ENCODE data around the gene FPR3.

DNA sequence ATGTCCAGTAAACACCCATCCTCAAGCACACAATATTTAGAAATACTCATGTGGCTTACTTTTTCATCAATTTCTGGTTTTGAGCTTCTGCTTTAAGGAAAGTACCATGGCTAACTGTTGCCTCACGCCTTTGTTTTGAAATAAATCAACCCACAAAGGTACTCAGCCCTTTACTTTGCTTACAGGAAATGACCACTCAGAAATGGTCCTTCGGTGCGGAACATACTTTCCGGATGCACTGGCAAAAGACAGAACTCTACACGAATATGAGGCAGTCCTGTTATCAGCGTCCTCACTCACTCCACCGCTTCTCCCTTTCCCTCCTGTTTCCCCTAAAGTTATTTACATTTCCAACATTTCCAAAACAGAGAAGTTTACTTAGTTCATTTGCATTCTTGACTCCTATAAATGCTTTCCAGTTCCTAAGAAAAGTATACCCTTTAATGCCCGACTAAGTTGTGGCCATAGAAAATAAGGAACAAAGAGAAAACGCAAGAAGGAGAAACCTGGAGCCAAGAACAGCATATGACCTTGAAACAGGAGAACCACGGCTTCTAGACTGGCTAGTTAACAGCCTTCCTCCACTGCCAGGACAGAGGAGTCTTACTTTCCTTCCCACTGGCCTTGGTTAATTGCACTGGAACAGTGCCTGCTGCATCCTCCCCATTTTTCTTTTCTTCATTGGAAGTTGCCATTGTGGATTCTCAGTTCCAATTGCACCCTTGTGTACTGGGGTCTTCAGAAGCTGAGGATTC, 23.4 kb upstream of the FPR3 start:
- peak in 1 of 3 donors; percentile 13 for TF ChIP-seq POLR2A (IDR thresholded peaks at IDR 0.05)
- TF ChIP-seq, protein P1, sequence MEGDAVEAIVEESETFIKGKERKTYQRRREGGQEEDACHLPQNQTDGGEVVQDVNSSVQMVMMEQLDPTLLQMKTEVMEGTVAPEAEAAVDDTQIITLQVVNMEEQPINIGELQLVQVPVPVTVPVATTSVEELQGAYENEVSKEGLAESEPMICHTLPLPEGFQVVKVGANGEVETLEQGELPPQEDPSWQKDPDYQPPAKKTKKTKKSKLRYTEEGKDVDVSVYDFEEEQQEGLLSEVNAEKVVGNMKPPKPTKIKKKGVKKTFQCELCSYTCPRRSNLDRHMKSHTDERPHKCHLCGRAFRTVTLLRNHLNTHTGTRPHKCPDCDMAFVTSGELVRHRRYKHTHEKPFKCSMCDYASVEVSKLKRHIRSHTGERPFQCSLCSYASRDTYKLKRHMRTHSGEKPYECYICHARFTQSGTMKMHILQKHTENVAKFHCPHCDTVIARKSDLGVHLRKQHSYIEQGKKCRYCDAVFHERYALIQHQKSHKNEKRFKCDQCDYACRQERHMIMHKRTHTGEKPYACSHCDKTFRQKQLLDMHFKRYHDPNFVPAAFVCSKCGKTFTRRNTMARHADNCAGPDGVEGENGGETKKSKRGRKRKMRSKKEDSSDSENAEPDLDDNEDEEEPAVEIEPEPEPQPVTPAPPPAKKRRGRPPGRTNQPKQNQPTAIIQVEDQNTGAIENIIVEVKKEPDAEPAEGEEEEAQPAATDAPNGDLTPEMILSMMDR (IDR thresholded peaks at IDR 0.05): no peak

All from body of pancreas (tissue), 4 donors.